Mesenchymal stem cell (in vitro differentiated cells and primary cell): ENCODE measurements around the gene EMP2.

Source experiments
- DNase-seq: peaks from one replicate; pipeline ENCODE4 v3.0.0-alpha.2; 2013
- H2AFZ ChIP-seq: one replicate; pipeline ENCODE4 v1.6.1; 2013; ENCODE audit warnings: low read depth, mild to moderate bottlenecking, control low read depth, inconsistent platforms, low read length, moderate library complexity
- H2AK5ac ChIP-seq: 2 replicates; pipeline ENCODE4 v1.6.1; 2013; ENCODE audit warnings: low read length, moderate library complexity, mild to moderate bottlenecking, inconsistent platforms; ENCODE audit not compliant: severe bottlenecking
- H2BK120ac ChIP-seq: one replicate; pipeline ENCODE4 v1.6.1; 2013; ENCODE audit warnings: low read depth, mild to moderate bottlenecking, inconsistent platforms, low read length, moderate library complexity
- H2BK12ac ChIP-seq, 2 experiments: one replicate each; pipeline ENCODE4 v1.6.1; 2013; ENCODE audit warnings: inconsistent platforms in 2 of 2, low read length in 2 of 2, mild to moderate bottlenecking in 2 of 2, moderate library complexity in 2 of 2, control low read depth in 1 of 2
- H2BK15ac ChIP-seq: one replicate; pipeline ENCODE4 v1.6.1; 2013; ENCODE audit warnings: mild to moderate bottlenecking, low read depth, inconsistent platforms; ENCODE audit not compliant: poor library complexity, severe bottlenecking
- H2BK5ac ChIP-seq: 2 replicates; pipeline ENCODE4 v1.6.1; 2013; ENCODE audit warnings: low read depth, mild to moderate bottlenecking, low read length, control low read depth, inconsistent platforms; ENCODE audit not compliant: poor library complexity, severe bottlenecking
- H3K14ac ChIP-seq, 2 experiments: one replicate each; pipeline ENCODE4 v1.6.1; 2013; ENCODE audit warnings: inconsistent platforms in 2 of 2, low read length in 2 of 2, control low read depth in 1 of 2, mild to moderate bottlenecking in 1 of 2, moderate library complexity in 1 of 2
- H3K18ac ChIP-seq, 2 experiments: one replicate each; pipeline ENCODE4 v1.6.1; 2013; ENCODE audit warnings: inconsistent platforms in 2 of 2, low read length in 2 of 2, control low read depth in 1 of 2, low read depth in 1 of 2, mild to moderate bottlenecking in 1 of 2
- H3K23ac ChIP-seq, 2 experiments: one replicate each; pipeline ENCODE4 v1.6.1; 2013; ENCODE audit warnings: inconsistent platforms in 2 of 2, low read length in 2 of 2, mild to moderate bottlenecking in 2 of 2, moderate library complexity in 2 of 2, control low read depth in 1 of 2
- H3K27ac ChIP-seq: 2 replicates; pipeline ENCODE4 v1.5.1; 2013; ENCODE audit warnings: mild to moderate bottlenecking, moderate library complexity, low read length, control low read depth, inconsistent platforms; ENCODE audit not compliant: poor library complexity, severe bottlenecking
- H3K27me3 ChIP-seq, 2 experiments: 2 replicates each; pipeline versions ENCODE4 v1.6.1 to v1.7.0; 2013; ENCODE audit warnings: low read length in 2 of 2, mild to moderate bottlenecking in 2 of 2, moderate library complexity in 2 of 2, control low read depth in 1 of 2, inconsistent platforms in 1 of 2; ENCODE audit not compliant: control insufficient read depth in 1 of 2, insufficient read depth in 1 of 2
- H3K36me3 ChIP-seq, 2 experiments: 2 replicates each; pipeline versions ENCODE4 v1.6.1 to v1.7.0; 2013; ENCODE audit warnings: low read length in 2 of 2, control low read depth in 1 of 2, inconsistent platforms in 1 of 2, low read depth in 1 of 2, mild to moderate bottlenecking in 1 of 2; ENCODE audit not compliant: insufficient read depth in 2 of 2, control insufficient read depth in 1 of 2
- H3K4ac ChIP-seq, 2 experiments: one replicate each; pipeline ENCODE4 v1.6.1; 2013; ENCODE audit warnings: inconsistent platforms in 2 of 2, low read length in 2 of 2, mild to moderate bottlenecking in 2 of 2, moderate library complexity in 2 of 2, control low read depth in 1 of 2, low read depth in 1 of 2
- H3K4me1 ChIP-seq: 2 replicates; pipeline ENCODE4 v1.6.1; 2013; ENCODE audit warnings: low read depth, low read length, control low read depth; ENCODE audit not compliant: control insufficient read depth, insufficient read depth
- H3K4me2 ChIP-seq: 2 replicates; pipeline ENCODE4 v1.6.1; 2013; ENCODE audit warnings: low read length, mild to moderate bottlenecking, inconsistent platforms; ENCODE audit not compliant: poor library complexity, severe bottlenecking
- H3K4me3 ChIP-seq, 2 experiments: 2 replicates each; pipeline versions ENCODE4 v1.5.1 to v1.7.0; 2013; ENCODE audit warnings: low read length in 2 of 2, mild to moderate bottlenecking in 2 of 2, control low read depth in 1 of 2, low read depth in 1 of 2; ENCODE audit not compliant: insufficient read depth in 1 of 2
- H3K79me1 ChIP-seq: replicated peaks from 2 replicates; pipeline ENCODE4 v1.6.1; 2013; ENCODE audit warnings: mild to moderate bottlenecking, control low read depth, low read length, inconsistent platforms; ENCODE audit not compliant: poor library complexity, severe bottlenecking
- H3K9ac ChIP-seq: 2 replicates; pipeline ENCODE4 v1.7.0; 2013; ENCODE audit warnings: mild to moderate bottlenecking, low read length, moderate library complexity
- H3K9me3 ChIP-seq: 2 replicates; pipeline ENCODE4 v1.7.0; 2013; ENCODE audit warnings: mild to moderate bottlenecking, low read length; ENCODE audit not compliant: control insufficient read depth
- H4K8ac ChIP-seq: one replicate; pipeline ENCODE4 v1.6.1; 2013; ENCODE audit warnings: inconsistent platforms, mild to moderate bottlenecking, low read length, moderate library complexity
- H4K91ac ChIP-seq: one replicate; pipeline ENCODE4 v1.6.1; 2013; ENCODE audit warnings: mild to moderate bottlenecking, low read length, inconsistent platforms
- WGBS: methylation state at CpG from one replicate; pipeline ENCODE4 v1.1.7; 2013; ENCODE audit warnings: mixed read lengths; 5-methylcytosine and 5-hydroxymethylcytosine counted together

EMP2 gene

DNA sequence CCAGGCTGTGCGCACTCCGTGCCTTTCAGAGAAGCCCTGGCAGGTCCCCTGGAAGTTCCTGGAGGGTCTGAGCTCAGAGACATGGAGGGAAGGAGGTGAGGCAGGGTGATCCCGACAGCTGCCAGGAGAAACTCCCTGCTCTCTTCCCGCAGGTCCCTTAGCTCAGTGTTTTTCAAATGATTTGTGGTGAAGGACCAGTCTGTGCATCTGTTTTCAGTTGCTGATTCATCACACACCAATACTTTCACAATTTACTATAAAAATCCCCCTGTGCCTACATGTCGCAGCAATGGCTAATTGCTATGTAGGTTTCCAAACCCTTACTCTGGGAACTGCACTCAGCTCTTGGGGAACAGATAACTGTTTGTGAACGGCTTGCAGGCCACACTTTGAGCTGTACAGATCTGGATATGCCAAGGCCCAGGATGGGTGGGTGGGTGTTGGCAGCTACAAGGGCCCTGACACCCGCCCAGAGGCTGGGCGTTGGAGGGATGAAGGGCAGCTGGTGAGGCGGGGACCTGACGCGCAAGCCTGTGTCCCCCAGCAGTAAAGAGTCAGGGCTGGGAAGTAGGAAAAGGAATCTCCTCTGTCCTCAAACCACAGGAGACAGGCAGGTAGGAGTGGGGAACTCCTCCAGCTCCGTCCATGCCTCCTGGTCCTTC lies 20.5 kb upstream of the EMP2 start:
- Histone ChIP-seq H3K4me3 (no peak overlapping the region), H3K18ac (no peak overlapping the region), H3K27me3 (peaks cover 15 to 81% of the 10 kb centered on the region in 2 experiments), H2BK15ac (no peak overlapping the region), H3K4me1 (no peaks in the 10 kb centered on the region), H2AFZ (no peak overlapping the region), H3K9ac (no peak overlapping the region), H3K23ac (no peak overlapping the region), H2BK5ac (no peak overlapping the region), H3K36me3 (no peaks in the 10 kb centered on the region), H2AK5ac (no peak overlapping the region), H3K9me3 (no peaks in the 10 kb centered on the region), H3K14ac (no peak overlapping the region), H3K79me1 (no peaks in the 10 kb centered on the region), H2BK120ac (no peak overlapping the region), H3K4ac (no peak overlapping the region), H4K91ac (no peak overlapping the region), H2BK12ac (no peak overlapping the region), H3K27ac (no peak overlapping the region), H3K4me2 (no peak overlapping the region), H4K8ac (no peak overlapping the region)
- WGBS, result 72% methylated on average over 9 of the region's 12 CpGs
- DNase-seq, result peak; percentile 7

DNA sequence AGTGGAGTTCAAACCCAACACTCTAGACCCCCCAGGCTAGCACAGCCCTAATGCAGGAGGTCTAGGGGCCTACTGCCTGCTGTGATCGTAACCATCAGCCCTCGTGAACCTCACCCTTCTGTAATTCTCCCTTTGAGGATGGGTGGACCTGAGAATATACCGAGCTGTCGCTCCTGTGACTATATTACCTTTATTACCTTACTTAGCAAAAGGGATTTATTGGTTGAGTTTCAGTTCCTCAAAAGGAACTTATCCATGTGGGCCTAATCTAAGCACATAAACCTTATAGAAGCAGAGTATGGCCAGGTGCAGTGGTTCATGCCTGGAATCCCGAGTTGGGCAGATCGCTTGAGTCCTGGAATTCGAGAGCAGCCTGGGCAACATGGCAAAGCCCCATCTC lies 19.2 kb upstream of the EMP2 start:
- no peak overlapping the region for H3K23ac ChIP-seq
- H3K18ac ChIP-seq, result no peak overlapping the region
- no peak overlapping the region for H4K91ac ChIP-seq
- no peak overlapping the region for H2AFZ ChIP-seq
- no peak overlapping the region for H3K4me2 ChIP-seq
- H3K4me3 ChIP-seq, result no peak overlapping the region
- peaks cover 15 to 83% of the 10 kb centered on the region in 2 experiments for H3K27me3 ChIP-seq
- H3K4ac ChIP-seq, result no peak overlapping the region
- no peak overlapping the region for H3K9ac ChIP-seq
- H2BK5ac ChIP-seq, result no peak overlapping the region
- peaks cover 0 to under 1% of the 10 kb centered on the region in 2 experiments for H3K36me3 ChIP-seq
- H2AK5ac ChIP-seq, result no peak overlapping the region
- H4K8ac ChIP-seq, result no peak overlapping the region
- 90% methylated on average over 5 of the region's 7 CpGs for WGBS
- H3K27ac ChIP-seq, result no peak overlapping the region
- no peaks in the 10 kb centered on the region for H3K4me1 ChIP-seq
- DNase-seq, result no peak
- H3K14ac ChIP-seq, result no peak overlapping the region
- no peak overlapping the region for H2BK15ac ChIP-seq
- H3K9me3 ChIP-seq, result no peaks in the 10 kb centered on the region
- H2BK120ac ChIP-seq, result no peak overlapping the region
- no peaks in the 10 kb centered on the region for H3K79me1 ChIP-seq
- H2BK12ac ChIP-seq, result no peak overlapping the region

DNA sequence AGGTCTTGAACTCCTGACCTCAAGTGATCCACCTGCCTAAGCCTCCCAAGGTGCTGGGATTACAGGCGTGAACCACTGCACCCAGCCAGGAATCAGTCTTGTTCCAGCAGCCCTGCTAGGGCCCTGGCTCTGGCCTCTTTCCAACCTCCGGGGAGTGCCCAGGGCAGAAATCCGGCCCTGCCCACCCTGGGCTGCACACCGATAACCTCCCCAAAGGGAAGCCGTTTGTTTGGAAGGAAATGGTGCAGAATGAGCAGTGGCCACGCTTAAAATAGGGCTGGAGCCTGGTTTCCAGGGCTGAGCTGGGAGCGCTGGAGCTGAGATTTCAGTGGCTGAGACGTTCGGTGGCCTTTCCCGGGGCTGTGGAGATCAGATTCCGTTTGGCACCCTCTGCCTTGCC lies 17.8 kb upstream of the EMP2 start:
- no peak overlapping the region for H3K4ac ChIP-seq
- no peak for DNase-seq
- peaks cover 17 to 79% of the 10 kb centered on the region in 2 experiments for H3K27me3 ChIP-seq
- H2BK12ac ChIP-seq, result no peak overlapping the region
- no peak overlapping the region for H3K4me3 ChIP-seq
- no peaks in the 10 kb centered on the region for H3K9me3 ChIP-seq
- H3K79me1 ChIP-seq, result no peaks in the 10 kb centered on the region
- no peak overlapping the region for H2AFZ ChIP-seq
- H2AK5ac ChIP-seq, result no peak overlapping the region
- H2BK5ac ChIP-seq, result no peak overlapping the region
- no peak overlapping the region for H3K9ac ChIP-seq
- H4K91ac ChIP-seq, result no peak overlapping the region
- H3K18ac ChIP-seq, result no peak overlapping the region
- H3K14ac ChIP-seq, result no peak overlapping the region
- peaks cover 2% of the 10 kb centered on the region for H3K4me1 ChIP-seq
- WGBS, result 82% methylated on average over 11 of the region's 11 CpGs
- H3K36me3 ChIP-seq, result peaks cover 0 to 3% of the 10 kb centered on the region in 2 experiments
- H3K23ac ChIP-seq, result no peak overlapping the region
- H4K8ac ChIP-seq, result no peak overlapping the region
- H3K27ac ChIP-seq, result no peak overlapping the region
- H3K4me2 ChIP-seq, result no peak overlapping the region
- no peak overlapping the region for H2BK15ac ChIP-seq
- H2BK120ac ChIP-seq, result no peak overlapping the region

- no peak for DNase-seq
- no peak overlapping the region for H3K27ac ChIP-seq
- no peak overlapping the region for H2BK120ac ChIP-seq
- no peak overlapping the region for H3K18ac ChIP-seq
- no peak overlapping the region for H2BK5ac ChIP-seq
- H4K8ac ChIP-seq, result no peak overlapping the region
- H3K4me1 ChIP-seq, result peaks cover 2% of the 10 kb centered on the region
- H3K4ac ChIP-seq, result no peak overlapping the region
- no peak overlapping the region for H2AFZ ChIP-seq
- peaks cover 21 to 76% of the 10 kb centered on the region in 2 experiments for H3K27me3 ChIP-seq
- no peak overlapping the region for H3K4me2 ChIP-seq
- H3K14ac ChIP-seq, result no peak overlapping the region
- H2BK12ac ChIP-seq, result no peak overlapping the region
- H2BK15ac ChIP-seq, result no peak overlapping the region
- no peak overlapping the region for H4K91ac ChIP-seq
- no peak overlapping the region for H3K4me3 ChIP-seq
- H3K36me3 ChIP-seq, result peaks cover 0 to 3% of the 10 kb centered on the region in 2 experiments
- no peak overlapping the region for H3K9ac ChIP-seq
- H3K9me3 ChIP-seq, result no peaks in the 10 kb centered on the region
- no peak overlapping the region for H2AK5ac ChIP-seq
- WGBS, result 85% methylated on average over 3 of the region's 3 CpGs
- no peak overlapping the region for H3K23ac ChIP-seq
- no peaks in the 10 kb centered on the region for H3K79me1 ChIP-seq
Measured at GRCh38 chr16:10597187-10597601, 16.8 kb upstream of the EMP2 start.
